Skeletal muscle satellite cell (primary cell): ENCODE measurements around the gene NPIPA5. TPM values are rescaled to one million over a fixed set of nuclear protein-coding genes. Genes with fewer than 3 reads are reported as not detected.
A peak's percentile ranks its signal among the peaks of the same experiment; 100 is the strongest.
"Not testable (repeated sequence)": the region's sequence is repeated elsewhere in the genome, so short reads cannot be mapped to it uniquely, and the experiment has no call there.

Experiments
- H3K27me3 ChIP-seq: 2 replicates; pipeline ENCODE4 v1.7.0; 2013; ENCODE audit warnings: low read length; ENCODE audit not compliant: control insufficient read depth, insufficient read depth
- H3K36me3 ChIP-seq: 2 replicates; pipeline ENCODE4 v1.7.0; 2013; ENCODE audit warnings: mild to moderate bottlenecking, control low read depth, low read length; ENCODE audit not compliant: insufficient read depth
- H3K4me1 ChIP-seq: 2 replicates; pipeline ENCODE4 v1.7.0; 2013; ENCODE audit warnings: low read length; ENCODE audit not compliant: control insufficient read depth, insufficient read depth
- H3K4me2 ChIP-seq: 2 replicates; pipeline ENCODE4 v1.7.0; 2013; ENCODE audit warnings: mild to moderate bottlenecking, low read length
- H3K4me3 ChIP-seq: 2 replicates; pipeline ENCODE4 v1.7.0; 2013; ENCODE audit warnings: low read length
- H3K9ac ChIP-seq: 2 replicates; pipeline ENCODE4 v1.7.0; 2013; ENCODE audit warnings: mild to moderate bottlenecking, low read depth, low read length, moderate library complexity
- H3K9me3 ChIP-seq: replicated peaks from 2 replicates; pipeline ENCODE4 v1.7.0; 2013; ENCODE audit warnings: mild to moderate bottlenecking, control low read depth, low read length
- total RNA-seq: library from RNA; depleted of rRNA; stranded (reverse); fragments of >200 nt; gene quantifications from 2 replicates; pipeline ENCODE4 v1.2.3, GENCODE V29; 2012; rRNA removed

NPIPA5 gene
- total RNA-seq: 2.5 and 5.2 TPM in 2 replicates

DNA sequence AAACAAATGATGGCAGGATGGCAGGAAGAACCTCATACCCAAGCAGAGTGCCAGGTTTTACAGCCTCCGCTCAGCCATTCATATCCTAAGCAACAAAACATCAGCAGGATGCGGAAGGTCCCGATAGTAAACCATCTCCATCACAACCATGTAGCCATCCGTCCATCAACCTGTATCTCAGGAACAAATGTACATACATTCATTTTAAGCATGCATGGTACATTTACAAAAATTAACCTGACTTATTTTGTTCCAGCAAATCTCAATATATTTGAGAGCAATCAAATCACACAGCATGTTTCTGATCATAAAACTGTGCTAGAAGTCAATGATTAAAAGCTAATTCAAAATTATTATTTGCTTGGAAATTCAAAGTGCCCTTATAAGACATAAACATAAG, at the start of gene NPIPA5:
Gene NPIPA5, minus strand, starts transcription at position 101 of the 400 bp plus-strand sequence. Its CDS starts 0 bp downstream, at position 101.
- not testable (repeated sequence) for H3K4me3 ChIP-seq, H3K4me1 ChIP-seq, H3K9ac ChIP-seq, H3K27me3 ChIP-seq, H3K9me3 ChIP-seq, H3K4me2 ChIP-seq, H3K36me3 ChIP-seq

DNA sequence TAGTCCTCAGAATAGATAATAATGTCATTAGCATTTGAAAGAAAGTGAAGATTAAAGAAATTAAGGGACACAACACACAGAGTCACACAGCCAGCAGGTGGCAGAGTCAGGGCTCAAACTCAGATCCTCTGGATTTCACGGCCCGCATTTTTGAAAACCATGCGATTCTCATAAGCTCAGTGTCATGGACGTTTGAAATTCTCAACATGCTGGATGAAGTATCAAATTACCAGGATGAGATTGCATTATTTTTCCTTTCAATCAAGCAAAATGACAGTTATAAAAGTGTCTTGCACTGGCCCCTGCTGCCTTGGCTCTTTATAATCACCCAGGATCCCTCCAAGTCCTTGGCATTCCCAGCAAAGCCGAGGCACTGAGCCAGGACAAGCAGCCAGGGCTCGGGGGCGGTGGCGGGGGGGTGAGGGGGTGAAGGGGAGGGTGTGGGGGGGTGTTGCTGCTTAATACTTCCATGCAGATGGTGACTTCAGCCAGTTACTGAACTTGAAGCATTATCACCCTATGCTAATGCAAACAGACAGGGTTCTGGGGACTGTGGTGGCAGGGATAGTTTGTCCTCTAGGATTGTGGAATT, 49.6 kb upstream of the NPIPA5 start:
- H3K27me3 ChIP-seq: peaks cover 12% of the 10 kb centered on the region
- H3K4me2 ChIP-seq: peak overlapping the region; percentile 37
- H3K9ac ChIP-seq: no peak overlapping the region
- no peaks in the 10 kb centered on the region for H3K4me1 ChIP-seq
- H3K36me3 ChIP-seq: no peaks in the 10 kb centered on the region
- H3K9me3 ChIP-seq: no peaks in the 10 kb centered on the region
- H3K4me3 ChIP-seq: no peak overlapping the region

DNA sequence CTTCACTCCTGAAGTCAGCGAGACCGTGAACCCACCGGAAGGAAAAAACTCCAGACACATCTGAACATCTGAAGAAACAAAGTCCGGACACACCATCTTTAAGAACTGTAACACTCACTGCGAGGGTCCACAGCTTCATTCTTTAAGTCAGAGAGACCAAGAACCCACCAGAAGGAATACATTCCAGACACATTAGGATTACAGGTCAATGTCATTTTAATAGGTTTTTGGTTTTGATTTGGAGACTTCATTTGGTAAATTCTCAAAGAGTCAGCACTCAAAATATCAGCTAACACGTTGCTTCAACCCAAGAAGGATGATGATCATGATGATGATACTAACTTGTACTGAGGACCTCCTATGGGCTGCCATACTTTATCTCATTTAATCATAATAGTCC, 48.7 kb upstream of the NPIPA5 start:
- H3K4me2 ChIP-seq: no peak overlapping the region

DNA sequence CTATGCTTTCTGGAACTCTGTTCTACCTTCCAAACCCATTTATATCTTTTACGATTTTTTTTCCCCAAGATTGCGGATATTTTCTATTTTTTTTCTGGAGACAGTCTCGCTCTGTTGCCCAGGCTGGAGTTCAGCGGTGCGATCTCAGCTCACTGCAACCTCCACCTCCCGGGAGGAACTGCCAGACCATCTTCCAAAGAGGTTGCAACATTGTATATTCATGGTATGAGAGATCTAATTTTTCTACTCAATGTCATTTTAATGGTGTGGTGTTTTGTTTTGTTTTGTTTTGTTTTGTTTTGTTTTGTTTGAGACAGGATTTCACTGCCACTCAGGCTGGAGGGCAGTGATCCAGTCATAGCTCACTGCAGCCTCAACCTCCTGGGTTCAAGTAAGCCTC, 47.8 kb upstream of the NPIPA5 start:
- Histone ChIP-seq H3K4me1 (no peaks in the 10 kb centered on the region), H3K9me3 (no peaks in the 10 kb centered on the region), H3K4me2 (no peak overlapping the region), H3K9ac (no peak overlapping the region), H3K36me3 (no peaks in the 10 kb centered on the region), H3K4me3 (no peak overlapping the region), H3K27me3 (peaks cover 24% of the 10 kb centered on the region)

More for the DNA sequence above, 48.7 kb upstream of the NPIPA5 start:
- Histone ChIP-seq H3K4me1 (no peaks in the 10 kb centered on the region), H3K27me3 (peaks cover 21% of the 10 kb centered on the region), H3K36me3 (no peaks in the 10 kb centered on the region), H3K9ac (no peak overlapping the region), H3K4me3 (no peak overlapping the region), H3K9me3 (no peaks in the 10 kb centered on the region)

DNA sequence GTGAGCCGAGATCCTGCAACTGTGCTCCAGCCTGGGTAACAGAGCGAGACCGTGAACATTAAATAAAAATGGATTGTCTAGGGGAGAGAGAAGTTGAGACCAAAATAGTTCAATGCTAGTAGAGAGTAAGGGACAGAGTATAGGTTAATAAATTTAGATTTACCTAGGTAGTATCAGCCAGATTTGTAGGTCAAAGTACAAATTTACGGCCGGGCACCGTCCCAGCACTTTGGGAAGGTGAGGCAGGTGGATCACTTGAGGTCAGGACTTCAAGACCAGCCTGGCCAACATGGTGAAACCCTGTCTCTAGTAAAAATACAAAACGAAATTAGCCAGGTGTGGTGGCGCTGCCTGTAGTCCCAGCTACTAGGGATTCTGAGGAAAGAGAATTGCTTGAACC, 44.1 kb upstream of the NPIPA5 start:
- Histone ChIP-seq H3K27me3 (peaks cover 29% of the 10 kb centered on the region), H3K9me3 (no peaks in the 10 kb centered on the region), H3K36me3 (no peaks in the 10 kb centered on the region), H3K4me1 (no peaks in the 10 kb centered on the region), H3K4me2 (no peak overlapping the region), H3K9ac (no peak overlapping the region), H3K4me3 (no peak overlapping the region)

DNA sequence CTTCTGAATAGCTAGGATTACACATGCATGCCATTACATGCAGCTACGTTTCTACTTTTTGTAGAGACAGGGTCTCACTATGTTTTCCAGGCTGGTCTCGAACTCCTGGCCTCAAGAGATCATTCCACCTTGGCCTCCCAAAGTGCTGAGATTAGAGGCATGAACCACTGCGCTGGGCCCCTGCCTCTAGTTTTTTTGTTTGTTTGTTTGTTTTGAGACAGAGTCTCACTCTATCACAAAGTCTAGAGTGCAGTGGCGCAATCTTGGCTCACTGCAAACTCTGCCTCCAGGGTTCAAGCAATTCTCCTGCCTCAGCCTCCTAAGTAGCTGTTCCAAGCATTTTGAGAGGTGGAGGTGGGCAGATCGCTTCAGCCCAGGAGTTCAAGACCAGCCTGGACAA, 43.6 kb upstream of the NPIPA5 start:
- H3K4me3 ChIP-seq, H3K36me3 ChIP-seq, H3K4me1 ChIP-seq, H3K9me3 ChIP-seq, H3K4me2 ChIP-seq, H3K9ac ChIP-seq: not testable (repeated sequence)
- H3K27me3 ChIP-seq: peaks cover 29% of the 10 kb centered on the region

DNA sequence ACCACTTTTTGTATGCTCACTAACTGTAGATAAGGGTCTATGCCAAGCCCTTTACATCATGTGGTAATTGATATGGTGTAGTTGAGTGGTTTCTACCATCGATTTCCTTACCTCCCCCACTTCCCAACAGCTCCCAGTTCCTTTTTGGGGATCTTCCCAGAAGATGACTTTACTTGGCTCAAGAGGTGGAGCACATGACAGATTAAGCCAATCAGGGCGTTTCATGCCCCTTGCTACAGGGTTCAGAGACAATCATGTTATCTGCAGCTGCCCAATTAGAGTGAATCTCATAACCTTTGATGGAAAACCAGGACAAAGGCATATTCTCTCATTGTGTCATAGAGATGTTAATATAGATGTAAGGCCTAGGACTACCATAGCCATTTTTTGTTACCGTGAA, 40.1 kb upstream of the NPIPA5 start:
- Histone ChIP-seq H3K4me2 (no peak overlapping the region), H3K9me3 (no peaks in the 10 kb centered on the region), H3K4me1 (peaks cover 16% of the 10 kb centered on the region), H3K9ac (no peak overlapping the region), H3K4me3 (no peak overlapping the region), H3K27me3 (peaks cover 21% of the 10 kb centered on the region), H3K36me3 (no peaks in the 10 kb centered on the region)

DNA sequence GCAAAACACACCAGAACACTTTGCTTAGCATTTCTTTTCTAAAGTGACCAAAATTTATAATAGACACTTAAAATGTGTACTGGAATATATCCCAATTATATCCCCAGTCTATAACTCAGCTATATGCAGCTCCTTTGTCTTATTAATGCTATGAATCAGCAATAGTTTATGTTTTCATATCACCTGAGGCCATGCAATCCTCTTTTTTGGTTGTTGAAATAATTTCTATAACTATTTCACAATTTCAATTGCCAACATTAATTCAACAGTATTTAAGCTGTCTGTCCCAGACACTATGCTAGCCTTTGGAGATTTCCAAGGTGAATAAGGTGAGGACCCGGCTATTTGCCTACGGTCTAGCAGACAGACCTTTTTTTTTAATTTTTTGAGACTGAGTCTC, 39.1 kb upstream of the NPIPA5 start:
- H3K36me3 ChIP-seq: no peaks in the 10 kb centered on the region
- H3K4me2 ChIP-seq: no peak overlapping the region
- no peak overlapping the region for H3K9ac ChIP-seq
- no peak overlapping the region for H3K4me3 ChIP-seq
- peaks cover 16% of the 10 kb centered on the region for H3K4me1 ChIP-seq
- H3K27me3 ChIP-seq: peaks cover 12% of the 10 kb centered on the region
- H3K9me3 ChIP-seq: no peaks in the 10 kb centered on the region

DNA sequence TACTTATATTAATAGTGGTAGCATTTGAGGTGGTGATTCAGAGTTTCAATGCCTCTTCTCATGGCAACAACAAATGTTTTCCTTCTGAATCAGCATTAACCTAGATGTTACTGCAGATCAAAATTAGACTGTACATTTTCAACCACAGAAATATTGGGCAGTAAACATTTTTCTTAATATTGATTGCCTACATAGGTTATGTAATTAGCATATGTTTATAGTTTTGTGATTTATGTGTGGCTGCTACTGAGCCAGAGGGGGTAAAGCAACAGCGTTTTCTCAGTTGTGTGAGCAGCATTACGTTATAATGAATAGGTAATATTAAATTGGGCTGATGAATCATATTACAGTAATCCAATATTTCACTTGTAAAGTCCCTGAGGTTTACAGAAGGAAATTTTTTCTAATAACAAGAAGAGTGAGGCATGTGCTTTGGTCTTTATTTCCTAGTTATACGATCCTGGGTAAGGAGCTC, 37.5 kb upstream of the NPIPA5 start:
- Histone ChIP-seq H3K9ac (no peak overlapping the region), H3K4me3 (no peak overlapping the region), H3K4me2 (peak overlapping the region; percentile 68), H3K27me3 (peaks cover 5% of the 10 kb centered on the region), H3K4me1 (peaks cover 16% of the 10 kb centered on the region), H3K9me3 (no peaks in the 10 kb centered on the region), H3K36me3 (no peaks in the 10 kb centered on the region)

DNA sequence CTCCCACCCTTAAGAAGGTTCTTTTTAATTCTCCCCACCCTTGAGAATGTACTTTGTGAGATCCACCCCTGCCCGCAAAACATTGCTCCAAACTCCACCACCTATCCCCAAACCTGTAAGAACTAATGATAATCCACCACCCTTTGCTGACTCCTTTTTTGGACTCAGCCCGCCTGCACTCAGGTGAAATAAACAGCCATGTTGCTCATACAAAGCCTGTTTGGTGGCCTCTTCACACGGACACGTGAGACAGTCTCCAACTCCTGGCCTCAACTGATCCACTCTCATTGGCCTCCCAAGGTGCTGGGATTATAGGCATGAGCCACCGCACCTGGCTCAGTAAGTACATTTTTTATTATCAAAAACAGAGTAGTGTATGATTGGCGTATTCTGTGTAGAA, 31.4 kb upstream of the NPIPA5 start:
- H3K4me3 ChIP-seq, H3K27me3 ChIP-seq, H3K36me3 ChIP-seq: not testable (repeated sequence)

DNA sequence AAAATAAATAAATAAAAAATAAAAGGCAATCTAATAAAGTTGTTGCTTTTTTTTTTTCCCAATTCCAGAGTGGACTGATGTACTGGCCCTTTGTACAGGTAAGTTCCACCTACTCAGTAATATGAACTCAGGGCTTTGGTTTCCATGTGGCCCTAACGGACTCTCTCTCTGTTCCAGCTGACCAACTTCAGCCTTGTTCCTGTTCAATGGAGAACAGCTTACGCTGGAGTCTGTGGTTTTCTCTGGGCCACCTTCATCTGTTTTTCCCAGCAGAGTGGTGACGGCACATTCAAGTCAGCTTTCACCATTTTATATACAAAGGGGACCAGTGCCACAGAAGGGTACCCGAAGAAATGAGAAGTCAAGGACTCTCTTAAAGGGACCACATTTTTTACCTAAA, 29.7 kb upstream of the NPIPA5 start:
- H3K4me1 ChIP-seq, H3K36me3 ChIP-seq, H3K9me3 ChIP-seq, H3K27me3 ChIP-seq, H3K4me3 ChIP-seq, H3K9ac ChIP-seq, H3K4me2 ChIP-seq: not testable (repeated sequence)

More for the DNA sequence above, 31.4 kb upstream of the NPIPA5 start:
- not testable (repeated sequence) for H3K9ac ChIP-seq, H3K4me2 ChIP-seq, H3K4me1 ChIP-seq, H3K9me3 ChIP-seq

DNA sequence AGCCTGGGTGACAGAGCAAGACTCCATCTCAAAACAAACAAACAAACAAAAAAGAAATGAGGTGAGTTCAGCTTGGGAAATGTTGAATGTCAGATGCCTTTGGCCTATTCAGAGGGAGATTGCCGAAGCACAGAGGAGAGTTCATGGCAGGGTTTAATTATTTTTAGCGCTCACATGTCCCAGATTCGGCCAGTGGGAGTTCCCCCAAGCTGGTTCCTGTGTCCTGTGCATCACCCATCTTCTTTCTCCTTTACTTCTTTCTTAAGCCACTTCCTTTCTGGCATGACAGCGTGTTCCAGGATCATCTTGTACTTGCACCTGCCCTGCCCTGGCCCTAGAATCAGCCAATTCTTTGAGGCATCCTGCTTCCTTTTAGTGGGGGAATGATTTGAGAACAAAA, 26.7 kb upstream of the NPIPA5 start:
- Histone ChIP-seq H3K4me2 (no peak overlapping the region), H3K9ac (no peak overlapping the region), H3K4me1 (no peaks in the 10 kb centered on the region), H3K36me3 (no peaks in the 10 kb centered on the region), H3K4me3 (no peak overlapping the region), H3K9me3 (no peaks in the 10 kb centered on the region), H3K27me3 (no peaks in the 10 kb centered on the region)
